GM21717 (cell line): ENCODE measurements around the gene FNBP1.

Source experiments
- ATAC-seq: cut with Tn5 transposase; IDR thresholded peaks from one replicate; pipeline ENCODE4 v1.9.1; 2021; ENCODE audit warnings: mild to moderate bottlenecking, moderate library complexity; ENCODE audit not compliant: unreplicated experiment

Gene FNBP1

GRCh38 chr9:130042885-130043653 is at the start of gene FNBP1:
Gene FNBP1, minus strand, starts transcription at chr9:130043189. Its CDS starts 214 bp downstream, at chr9:130042975.
- ATAC-seq, result peak; percentile 31

DNA sequence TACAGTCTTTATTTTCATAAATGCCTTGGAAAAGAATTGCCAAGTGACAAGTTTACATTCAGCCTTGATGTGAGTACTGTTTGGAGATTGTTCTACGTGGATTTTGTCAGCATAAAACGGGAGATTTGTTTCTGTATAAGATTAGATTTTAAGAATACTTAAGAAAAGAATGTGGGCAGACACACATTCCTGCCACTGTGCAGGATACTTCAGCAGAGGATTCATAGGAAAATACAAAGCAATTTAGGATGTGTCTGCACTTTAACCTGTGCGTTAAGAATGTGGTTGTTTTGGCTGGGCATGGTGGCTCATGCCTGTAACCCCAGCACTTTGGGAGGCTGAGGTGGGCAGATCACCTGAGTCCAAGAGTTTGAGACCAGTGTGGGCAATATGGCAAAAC is 47.9 kb upstream of the FNBP1 start:
- ATAC-seq, result no peak

DNA sequence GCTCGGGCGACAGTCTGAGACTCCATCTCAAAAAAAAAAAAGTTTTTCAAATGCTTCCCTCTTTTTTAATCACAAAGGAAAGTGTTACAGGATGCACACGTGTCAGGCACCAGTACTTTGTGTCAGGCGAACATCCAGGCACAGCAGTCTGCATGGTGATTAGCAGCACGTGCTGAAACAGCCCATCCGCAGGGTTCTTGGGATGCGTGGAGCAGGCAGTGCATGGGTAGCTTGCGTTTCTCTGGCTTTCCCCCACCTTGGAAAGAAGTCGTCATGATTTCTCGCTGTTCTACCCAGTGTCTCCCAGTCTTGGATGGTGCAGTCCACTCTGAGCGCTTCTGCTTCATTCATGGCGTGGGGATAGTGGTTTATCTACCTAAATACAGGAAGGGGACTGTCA is 46.2 kb upstream of the FNBP1 start:
- ATAC-seq, result no peak

DNA sequence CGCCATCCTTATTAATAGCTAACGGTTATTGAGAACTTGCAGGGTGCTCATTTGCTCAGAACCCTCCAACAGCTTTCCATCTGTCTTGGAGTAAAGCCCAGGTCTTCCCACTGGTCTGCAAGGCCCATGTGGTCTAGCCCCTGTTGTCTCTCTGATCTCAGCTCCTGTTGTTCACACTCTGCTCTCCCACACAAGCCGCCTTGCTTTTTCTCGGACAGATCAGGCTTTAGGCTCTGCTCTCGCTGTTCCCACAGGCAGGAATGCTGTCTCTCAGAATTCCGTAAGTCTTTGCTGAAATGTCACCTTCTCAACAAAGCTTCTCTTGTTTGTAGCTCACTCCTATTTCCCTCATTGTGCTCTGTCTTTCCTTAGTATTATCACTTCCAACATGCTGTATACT is 45.1 kb upstream of the FNBP1 start:
- ATAC-seq, result no peak

- ATAC-seq, result no peak
Measured at GRCh38 chr9:130084337-130084736, 41.3 kb upstream of the FNBP1 start.

DNA sequence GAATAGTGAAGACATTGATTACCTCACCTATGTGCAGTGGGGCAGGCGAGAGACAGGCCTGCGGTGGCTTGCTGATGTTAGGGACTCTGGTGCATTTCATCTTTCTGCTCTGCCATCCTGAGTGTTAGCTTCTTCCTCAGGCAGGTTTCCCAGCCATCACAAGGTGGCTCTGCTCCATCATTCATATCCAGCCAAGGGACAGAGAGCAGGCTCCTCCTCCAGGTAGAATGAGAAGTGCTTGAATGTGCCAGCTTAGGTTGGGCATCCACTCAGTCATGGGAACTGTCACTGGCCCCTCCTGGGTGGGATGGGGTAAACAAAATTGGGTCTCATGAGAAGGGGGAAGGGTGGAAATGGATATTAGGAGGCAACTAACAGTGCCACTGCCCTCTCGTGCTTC is 35.6 kb upstream of the FNBP1 start:
- no peak for ATAC-seq

- ATAC-seq, result no peak
Measured at GRCh38 chr9:130073373-130073772, 30.4 kb upstream of the FNBP1 start.

DNA sequence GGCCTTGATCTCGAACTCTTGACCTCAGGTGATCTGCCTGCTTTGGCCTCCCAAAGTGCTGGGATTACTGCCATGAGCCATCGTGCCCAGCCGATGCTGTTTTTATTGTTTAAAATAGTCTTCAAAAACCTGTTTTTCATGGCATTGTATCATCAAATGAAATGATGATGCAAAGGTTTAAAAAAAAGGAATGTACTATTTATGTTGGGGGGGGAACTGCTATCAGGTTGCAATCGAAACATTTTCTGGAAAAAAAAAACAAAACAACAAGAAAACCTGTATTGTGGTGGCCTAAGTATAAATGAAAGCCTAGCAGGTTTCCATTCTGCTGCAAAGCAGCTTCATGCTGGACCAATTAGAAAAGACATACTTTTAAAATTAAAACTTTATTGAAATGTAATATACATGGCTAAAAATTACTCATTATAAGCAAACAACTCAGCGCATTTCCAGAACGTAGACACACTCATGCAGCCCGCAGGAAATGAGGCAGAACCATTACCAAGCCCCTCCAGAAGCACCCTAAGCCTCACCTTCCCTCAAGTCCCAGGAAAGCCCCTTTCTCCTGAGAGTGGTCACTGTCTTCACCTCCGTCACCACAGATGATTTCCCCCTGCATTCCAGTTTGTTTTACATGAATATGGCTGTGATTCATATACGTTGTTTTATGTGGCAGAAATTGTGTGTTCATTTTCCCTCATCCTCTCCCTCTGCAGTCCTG is 29.7 kb upstream of the FNBP1 start:
- ATAC-seq, result no peak

DNA sequence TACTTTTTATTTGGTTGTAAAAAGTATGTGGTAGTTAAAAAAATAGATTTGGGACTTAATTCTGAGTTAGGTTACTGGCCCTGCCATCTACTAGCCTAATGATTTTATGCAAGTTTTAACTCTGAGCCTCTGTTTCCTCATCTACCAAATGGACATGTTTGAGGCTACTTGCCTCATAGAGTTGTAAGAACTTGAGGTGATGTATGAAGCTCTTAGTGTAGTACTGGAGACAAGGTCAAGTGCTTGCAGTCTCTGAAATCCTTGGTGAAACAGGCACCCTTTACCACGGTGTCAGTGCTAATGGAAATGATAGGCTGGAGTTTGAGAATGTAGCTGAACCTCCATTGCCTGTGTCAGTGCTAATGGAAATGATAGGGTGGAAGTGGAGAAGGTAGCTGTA is 26.1 kb upstream of the FNBP1 start:
- ATAC-seq, result no peak

DNA sequence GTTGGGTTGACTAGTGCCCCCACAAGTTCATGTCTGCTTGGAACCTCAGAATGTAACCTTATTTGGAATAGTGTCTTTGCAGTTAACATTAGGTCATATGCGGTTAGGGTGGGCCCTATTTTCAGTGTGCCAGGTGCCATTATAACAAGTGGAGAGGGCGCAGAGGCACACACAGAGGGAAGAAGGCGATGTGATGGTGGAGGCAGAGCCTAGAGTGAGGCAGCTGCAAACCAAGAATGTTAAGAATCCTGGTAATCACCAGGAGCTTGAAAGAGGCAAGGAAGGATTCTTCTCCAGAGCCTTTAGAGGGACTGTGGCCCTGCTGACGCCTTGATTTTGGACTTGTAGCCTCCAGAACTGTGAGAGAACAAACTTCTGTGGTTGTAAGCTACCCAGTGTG is 21.6 kb upstream of the FNBP1 start:
- ATAC-seq, result no peak

GRCh38 chr9:130062750-130063149 is 19.8 kb upstream of the FNBP1 start:
- ATAC-seq, result no peak

DNA sequence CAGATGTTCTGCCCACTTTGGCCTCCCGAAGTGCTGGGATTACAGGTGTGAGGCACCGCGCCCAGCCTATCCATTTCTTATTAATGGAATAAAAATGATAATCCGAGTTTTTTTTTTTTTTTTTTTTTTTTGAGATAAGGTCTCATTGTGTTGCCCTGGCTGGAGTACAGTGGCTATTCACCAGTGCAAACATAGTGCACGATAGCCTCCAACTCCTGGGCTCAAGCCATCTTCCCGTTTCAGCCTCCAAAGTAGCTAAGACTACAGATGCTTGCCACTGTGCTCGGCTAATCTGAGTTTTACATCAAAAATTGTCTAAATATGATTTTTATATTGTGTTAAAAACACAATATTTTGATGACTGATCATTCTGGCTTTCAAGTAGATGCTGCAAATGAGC is 17.3 kb upstream of the FNBP1 start:
- ATAC-seq, result no peak

DNA sequence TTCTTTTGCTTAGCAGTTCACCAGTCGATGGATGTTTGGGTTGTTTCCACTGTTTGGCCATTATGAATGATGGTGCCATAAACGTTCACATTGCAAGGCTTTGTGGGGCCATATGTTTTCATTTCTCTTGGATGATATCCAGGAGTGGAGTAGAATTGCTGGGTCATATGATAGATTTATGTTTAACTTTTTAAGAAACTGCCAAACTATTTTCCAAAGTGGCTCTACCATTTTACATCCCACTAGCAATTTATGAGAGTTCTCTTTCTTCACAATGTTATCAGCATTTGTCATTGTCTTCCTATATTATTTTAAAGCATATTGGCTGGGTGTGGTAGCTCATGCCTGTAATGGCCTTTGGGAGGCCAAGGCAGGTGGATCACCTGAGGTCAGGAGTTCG is 15.9 kb upstream of the FNBP1 start:
- no peak for ATAC-seq

GRCh38 chr9:130058154-130058553 is 15.2 kb upstream of the FNBP1 start:
- no peak for ATAC-seq

- ATAC-seq, result no peak
Measured at GRCh38 chr9:130054820-130055219, 11.8 kb upstream of the FNBP1 start.

DNA sequence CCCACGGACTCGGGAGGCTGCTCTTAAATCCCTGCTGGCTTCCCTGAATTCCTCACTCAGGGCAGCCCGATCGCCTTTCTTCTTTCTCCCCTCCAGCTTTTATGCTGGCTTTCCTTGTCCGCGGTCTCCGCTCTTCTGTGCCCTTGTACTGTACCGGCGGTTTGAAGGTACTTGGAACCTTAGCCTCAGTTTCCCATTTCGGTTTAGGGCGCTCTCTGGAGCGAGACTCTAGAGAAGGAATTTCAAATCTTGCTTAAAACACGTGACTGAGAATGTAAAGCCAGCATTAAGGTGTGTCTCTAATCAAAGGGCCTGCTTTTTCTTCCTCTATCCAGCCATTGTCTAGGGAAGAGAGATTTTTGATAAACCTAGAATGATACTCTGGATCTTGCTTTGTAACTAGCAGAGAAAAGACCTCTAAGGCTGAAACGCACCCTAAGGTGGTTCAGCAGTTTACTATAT is 11.4 kb upstream of the FNBP1 start:
- no peak for ATAC-seq

DNA sequence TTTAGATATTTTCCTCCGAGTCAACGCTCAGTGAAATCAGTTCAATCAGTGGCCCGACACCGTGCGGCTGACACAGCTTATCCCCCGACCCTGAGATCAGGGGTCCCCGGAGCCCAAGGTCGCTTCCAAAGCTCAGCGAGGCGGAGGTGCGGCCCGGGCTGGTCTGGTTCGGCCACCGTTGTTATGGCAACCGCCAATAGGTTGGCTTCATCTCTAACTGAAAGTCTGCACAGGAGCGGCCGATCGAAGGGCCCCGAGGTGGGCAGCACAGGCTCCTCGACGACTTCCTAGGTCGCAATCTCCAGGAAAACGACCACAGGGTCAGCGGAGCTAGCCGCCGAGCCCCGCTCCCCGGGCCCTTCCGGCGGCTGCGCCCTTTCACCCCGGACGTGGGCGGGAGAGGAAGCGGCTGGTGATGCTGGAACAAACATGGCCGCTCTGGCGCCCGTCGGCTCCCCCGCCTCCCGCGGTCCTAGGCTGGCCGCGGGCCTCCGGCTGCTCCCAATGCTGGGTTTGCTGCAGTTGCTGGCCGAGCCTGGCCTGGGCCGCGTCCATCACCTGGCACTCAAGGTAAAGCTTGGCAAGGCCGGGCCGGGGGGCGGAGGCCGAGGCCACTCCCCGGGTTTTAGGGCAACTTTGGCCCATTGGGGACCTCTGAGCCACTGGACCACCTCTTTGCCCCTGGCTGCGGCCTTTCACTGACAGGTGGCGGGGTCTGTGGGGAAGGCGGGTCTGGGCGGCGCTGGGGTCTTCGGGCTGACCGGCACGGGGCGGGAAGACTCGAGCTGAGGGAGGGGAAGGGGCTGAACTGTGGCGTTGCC is 10.7 kb upstream of the FNBP1 start, which contains the start of gene GPR107:
Gene GPR107, plus strand, starts transcription at position 403 of the 821 bp plus-strand sequence. Its CDS starts 27 bp downstream, at position 430.
- peak; percentile 71 for ATAC-seq

- no peak for ATAC-seq
Measured at GRCh38 chr9:130053109-130053503, 10.1 kb upstream of the FNBP1 start.

DNA sequence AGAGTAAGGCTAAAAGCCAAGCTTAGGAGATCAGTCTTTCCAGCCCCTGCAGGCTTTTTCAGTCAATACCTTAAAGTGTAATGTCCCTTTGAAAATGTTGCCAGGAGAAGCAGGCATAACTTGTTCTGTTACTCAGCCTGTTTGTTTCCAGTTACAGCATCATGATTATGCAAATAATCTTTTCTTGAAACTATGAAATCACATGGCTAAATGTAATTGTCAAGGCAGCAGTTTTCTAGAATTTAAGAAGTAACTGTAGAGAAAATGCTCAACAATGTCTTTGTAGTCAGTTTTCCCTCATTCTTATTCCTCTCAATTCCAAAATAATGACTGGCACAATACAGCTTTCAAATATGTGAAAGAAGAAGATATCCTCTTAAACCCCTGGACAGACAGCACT is 8.9 kb upstream of the FNBP1 start:
- ATAC-seq, result no peak

DNA sequence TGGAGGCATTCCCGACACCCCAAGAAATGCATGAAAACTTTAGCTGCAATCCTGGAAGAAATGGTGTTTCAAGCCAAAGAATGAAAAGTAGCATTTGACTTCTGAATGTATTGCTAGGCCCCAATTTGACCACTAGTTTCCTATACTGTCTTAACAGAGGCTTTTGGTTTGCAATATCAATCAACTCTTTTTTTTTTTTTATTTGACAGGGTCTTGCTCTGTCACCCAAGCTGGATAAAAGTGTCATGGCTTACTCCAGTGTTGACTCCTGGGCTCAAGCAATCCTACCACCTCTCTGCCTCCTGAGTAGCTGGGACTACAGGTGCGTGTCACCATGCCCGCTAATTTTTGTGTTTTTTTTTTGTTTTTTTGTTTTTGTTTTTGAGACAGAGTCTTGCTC is 7.5 kb upstream of the FNBP1 start:
- no peak for ATAC-seq

GRCh38 chr9:130049431-130050210 is 6.6 kb upstream of the FNBP1 start:
- no peak for ATAC-seq
